RWPE1 (cell line): Measurements from ENCODE around the gene GRB10.

Experiments used
- CTCF ChIA-PET: fragments of 350-600 bp; sonication (Branson Sonifier 250); formaldehyde crosslinking; extraction: SDS; loops from one replicate; lab custom pipeline; 2021; lab: Yijun Ruan, JAX
- POLR2A ChIA-PET: fragments of 400-600 bp; formaldehyde crosslinking; extraction: SDS; loops from one replicate; lab custom pipeline; 2020; ENCODE audit warnings: antibody characterized with exemption; ENCODE audit not compliant: low non-redundant PET; lab: Yijun Ruan, JAX
- DNase-seq: peaks from one replicate; pipeline ENCODE4 v3.0.0; 2012; ENCODE audit warnings: low spot score
- H3K27ac ChIP-seq: fragments of 450-650 bp; 2 replicates; pipeline ENCODE4 v1.5.1; 2017
- CTCF ChIP-seq: fragments of 450-650 bp; conservative IDR thresholded peaks from 2 replicates; pipeline ENCODE4 v1.5.1; 2017; ENCODE audit warnings: low read depth, mild to moderate bottlenecking

GRB10 gene

GRCh38 chr7:50665403-50666123 is 117.1 kb downstream of the GRB10 start:
- no peak for DNase-seq
- POLR2A ChIA-PET: no interaction called here
- no peak for TF ChIP-seq CTCF
- CTCF ChIA-PET: no interaction called here
- peak overlapping the region; percentile 62 for H3K27ac ChIP-seq

GRCh38 chr7:50664937-50665336 is 117.8 kb downstream of the GRB10 start:
- ChIA-PET CTCF (interaction anchor here (0.6 kb wide), 1 partner anchor 76 kb away, joined by 4 read pairs; no protein-coding TSS in a partner anchor), POLR2A (no interaction called here)
- TF ChIP-seq CTCF: no peak
- DNase-seq: no peak
- H3K27ac ChIP-seq: peak overlapping the region; percentile 82

GRCh38 chr7:50664461-50664922 is 118.2 kb downstream of the GRB10 start:
- H3K27ac ChIP-seq: peak overlapping the region; percentile 82
- CTCF ChIA-PET: interaction anchor here (0.6 kb wide), 1 partner anchor 76 kb away, joined by 4 read pairs; no protein-coding TSS in a partner anchor
- TF ChIP-seq CTCF: no peak
- POLR2A ChIA-PET: no interaction called here
- DNase-seq: peak; percentile 91

- DNase-seq: peak; percentile 63
- CTCF ChIA-PET: no interaction called here
- no peak for TF ChIP-seq CTCF
Measured at GRCh38 chr7:50663396-50664102, 119.1 kb downstream of the GRB10 start.

GRCh38 chr7:50662996-50663395 is 119.7 kb downstream of the GRB10 start:
- H3K27ac ChIP-seq: peak overlapping the region; percentile 82
- DNase-seq: no peak
- ChIA-PET CTCF (interaction anchor here (0.6 kb wide), 1 partner anchor 214 kb away, joined by 3 read pairs; no protein-coding TSS in a partner anchor), POLR2A (no interaction called here)
- no peak for TF ChIP-seq CTCF

More at GRCh38 chr7:50663396-50664102, 119.1 kb downstream of the GRB10 start:
- POLR2A ChIA-PET: no interaction called here
- peak overlapping the region; percentile 82 for H3K27ac ChIP-seq

- no peak for DNase-seq
- ChIA-PET CTCF (interaction anchor here (0.6 kb wide), 1 partner anchor 213 kb away, joined by 3 read pairs; no protein-coding TSS in a partner anchor), POLR2A (no interaction called here)
- TF ChIP-seq CTCF: no peak
- H3K27ac ChIP-seq: no peak overlapping the region
Measured at GRCh38 chr7:50662041-50662694, 120.5 kb downstream of the GRB10 start.
